HL-60 (cell line): ENCODE results near the gene TREML1.
A peak's percentile ranks its signal among the peaks of the same experiment; 100 is the strongest.

Experiments
- DNase-seq, 2 experiments: peaks; one replicate each; pipeline ENCODE4 v3.0.0-alpha.2; 2010 to 2020; ENCODE audit warnings: low read depth in 1 of 2, low spot score in 1 of 2
- H3K27ac ChIP-seq: fragments of 250-450 bp; sonication (Bioruptor Pico); replicated peaks from 2 replicates; pipeline ENCODE4 v1.5.1; 2020; ENCODE audit warnings: mild to moderate bottlenecking, moderate library complexity
- H3K27me3 ChIP-seq: fragments of 250-450 bp; sonication (Bioruptor Pico); 2 replicates; pipeline ENCODE4 v1.5.1; 2021; ENCODE audit warnings: mild to moderate bottlenecking, moderate library complexity; ENCODE audit not compliant: insufficient read depth, poor library complexity, severe bottlenecking
- H3K4me3 ChIP-seq: replicated peaks from 2 replicates; pipeline ENCODE4 v1.5.1; 2011; ENCODE audit warnings: mild to moderate bottlenecking, control low read depth, low read length; ENCODE audit not compliant: insufficient read depth
- CTCF ChIP-seq: IDR thresholded peaks from one replicate; pipeline ENCODE4 v1.5.1; 2011; ENCODE audit warnings: low read length, control low read depth, inconsistent platforms; ENCODE audit not compliant: insufficient read depth
- GABPA ChIP-seq: IDR thresholded peaks from 2 replicates; pipeline ENCODE4 v1.6.1; 2012; ENCODE audit warnings: low read depth
- POLR2AphosphoS5 ChIP-seq: IDR thresholded peaks from 2 replicates; pipeline ENCODE4 v1.6.1; 2012; ENCODE audit warnings: low read depth
- REST ChIP-seq: IDR thresholded peaks from 2 replicates; pipeline ENCODE4 v1.6.1; 2012; ENCODE audit warnings: low read depth; ENCODE audit not compliant: insufficient replicate concordance
- SPI1 ChIP-seq: IDR thresholded peaks from 2 replicates; pipeline ENCODE4 v1.6.1; 2012; ENCODE audit warnings: low read depth, mild to moderate bottlenecking, borderline replicate concordance

Gene TREML1

GRCh38 chr6:41193884-41194283 lies 39.7 kb upstream of the TREML1 start:
- no peak overlapping the region for H3K27ac ChIP-seq
- no peaks in the 10 kb centered on the region for H3K27me3 ChIP-seq
- no peak for DNase-seq
- no peak overlapping the region for H3K4me3 ChIP-seq
- TF ChIP-seq REST, result no peak
- TF ChIP-seq SPI1, result no peak
- TF ChIP-seq GABPA, result no peak
- TF ChIP-seq CTCF, result no peak
- TF ChIP-seq POLR2AphosphoS5, result no peak

DNA sequence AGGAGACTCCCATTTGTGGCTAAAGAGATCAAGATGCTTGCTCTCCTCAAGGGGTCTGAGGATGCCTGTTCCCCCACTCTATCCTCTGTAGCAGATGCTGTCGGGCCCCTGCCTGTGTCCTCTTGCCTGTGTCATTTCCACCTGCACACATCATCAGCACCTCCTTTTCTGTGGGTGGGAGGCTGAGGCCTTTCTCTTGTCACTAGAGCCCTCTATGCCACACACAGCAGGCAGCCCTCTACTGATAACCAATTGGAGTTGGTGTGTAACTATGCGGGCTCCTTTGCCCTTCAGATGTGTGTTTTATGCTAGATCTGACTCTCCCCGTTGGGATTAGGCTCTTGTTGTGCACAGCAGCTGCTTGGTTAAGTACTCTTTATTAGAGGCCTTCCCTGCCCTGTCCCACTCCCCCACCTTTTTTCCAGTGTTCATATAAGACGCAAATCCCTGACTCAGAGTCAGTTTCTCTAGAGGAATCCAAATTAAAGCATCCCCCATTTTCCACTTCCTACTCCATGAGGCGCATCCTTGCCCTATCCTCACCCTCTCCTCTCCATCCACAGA lies 39.1 kb upstream of the TREML1 start:
- Histone ChIP-seq H3K27me3 (no peaks in the 10 kb centered on the region), H3K4me3 (no peak overlapping the region), H3K27ac (no peak overlapping the region)
- TF ChIP-seq SPI1 (no peak), REST (no peak), CTCF (no peak), GABPA (no peak), POLR2AphosphoS5 (no peak)
- DNase-seq, result no peak

- H3K4me3 ChIP-seq, result no peak overlapping the region
- no peak for TF ChIP-seq REST
- TF ChIP-seq SPI1, result no peak
- TF ChIP-seq CTCF, result no peak
- no peak for TF ChIP-seq GABPA
- no peak for TF ChIP-seq POLR2AphosphoS5
- peak in 1 of 2 experiments; percentile 51 for DNase-seq
- no peaks in the 10 kb centered on the region for H3K27me3 ChIP-seq
- no peak overlapping the region for H3K27ac ChIP-seq
Measured at GRCh38 chr6:41191569-41191968, 37.4 kb upstream of the TREML1 start.
